Mononuclear cell (primary cell): ENCODE measurements around the gene HMMR. TPM values are rescaled to one million over a fixed set of nuclear protein-coding genes. Genes with fewer than 3 reads are reported as not detected.
"Not testable (repeated sequence)": the region's sequence is repeated elsewhere in the genome, so short reads cannot be mapped to it uniquely, and the experiment has no call there.

Experiments used
- H3K27me3 ChIP-seq: 2 replicates; pipeline ENCODE4 v1.6.0; 2011; ENCODE audit warnings: low read length, control low read depth; ENCODE audit not compliant: insufficient read depth
- H3K4me1 ChIP-seq: 2 replicates; pipeline ENCODE4 v1.5.1; 2011; ENCODE audit warnings: mild to moderate bottlenecking, low read length, control low read depth; ENCODE audit not compliant: insufficient read depth
- H3K4me3 ChIP-seq: 2 replicates; pipeline ENCODE4 v1.5.1; 2011; ENCODE audit warnings: mild to moderate bottlenecking, low read length, moderate library complexity
- H3K9me3 ChIP-seq: 2 replicates; pipeline ENCODE4 v1.5.1; 2011; ENCODE audit warnings: low read depth, mild to moderate bottlenecking, control low read depth, low read length
- total RNA-seq: library from RNA; depleted of rRNA; stranded (reverse); fragments of >200 nt; gene quantifications from one replicate; pipeline ENCODE4 v1.2.3, GENCODE V29; 2012

The HMMR gene, protein sequence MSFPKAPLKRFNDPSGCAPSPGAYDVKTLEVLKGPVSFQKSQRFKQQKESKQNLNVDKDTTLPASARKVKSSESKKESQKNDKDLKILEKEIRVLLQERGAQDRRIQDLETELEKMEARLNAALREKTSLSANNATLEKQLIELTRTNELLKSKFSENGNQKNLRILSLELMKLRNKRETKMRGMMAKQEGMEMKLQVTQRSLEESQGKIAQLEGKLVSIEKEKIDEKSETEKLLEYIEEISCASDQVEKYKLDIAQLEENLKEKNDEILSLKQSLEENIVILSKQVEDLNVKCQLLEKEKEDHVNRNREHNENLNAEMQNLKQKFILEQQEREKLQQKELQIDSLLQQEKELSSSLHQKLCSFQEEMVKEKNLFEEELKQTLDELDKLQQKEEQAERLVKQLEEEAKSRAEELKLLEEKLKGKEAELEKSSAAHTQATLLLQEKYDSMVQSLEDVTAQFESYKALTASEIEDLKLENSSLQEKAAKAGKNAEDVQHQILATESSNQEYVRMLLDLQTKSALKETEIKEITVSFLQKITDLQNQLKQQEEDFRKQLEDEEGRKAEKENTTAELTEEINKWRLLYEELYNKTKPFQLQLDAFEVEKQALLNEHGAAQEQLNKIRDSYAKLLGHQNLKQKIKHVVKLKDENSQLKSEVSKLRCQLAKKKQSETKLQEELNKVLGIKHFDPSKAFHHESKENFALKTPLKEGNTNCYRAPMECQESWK
- 0.84 TPM for total RNA-seq

- H3K9me3 ChIP-seq = no peaks in the 10 kb centered on the region
- H3K4me1 ChIP-seq = peaks cover 36% of the 10 kb centered on the region
- peak within 1 kb of the TSS; percentile 96 for H3K4me3 ChIP-seq
- H3K27me3 ChIP-seq = no peaks in the 10 kb centered on the region
Measured at GRCh38 chr5:163460562-163461171, at the start of gene HMMR. TSS of gene HMMR (plus strand) at chr5:163460632. CDS start at chr5:163460693, 61 bp downstream.

DNA sequence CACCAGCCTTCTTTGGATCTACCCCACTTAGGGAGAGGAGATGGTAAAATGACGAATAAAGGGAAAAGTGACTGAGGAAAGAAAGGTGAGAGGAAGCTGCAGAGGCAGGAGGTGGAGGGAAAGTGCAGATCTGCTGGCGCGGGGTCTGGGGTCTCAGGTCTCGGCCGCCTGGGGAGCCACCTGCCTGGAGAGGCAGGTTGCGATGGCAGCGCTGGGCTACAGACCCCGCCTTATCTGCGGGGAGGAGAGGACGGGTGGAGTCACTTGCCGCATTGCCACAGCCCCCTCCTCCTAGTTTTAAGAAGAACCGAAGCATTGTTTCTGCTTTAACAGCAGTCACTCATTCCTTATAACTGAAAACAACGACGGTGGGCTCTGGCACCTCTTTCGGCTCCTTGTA lies 44.8 kb upstream of the HMMR start:
- H3K9me3 ChIP-seq, H3K4me1 ChIP-seq, H3K27me3 ChIP-seq, H3K4me3 ChIP-seq: not testable (repeated sequence)

DNA sequence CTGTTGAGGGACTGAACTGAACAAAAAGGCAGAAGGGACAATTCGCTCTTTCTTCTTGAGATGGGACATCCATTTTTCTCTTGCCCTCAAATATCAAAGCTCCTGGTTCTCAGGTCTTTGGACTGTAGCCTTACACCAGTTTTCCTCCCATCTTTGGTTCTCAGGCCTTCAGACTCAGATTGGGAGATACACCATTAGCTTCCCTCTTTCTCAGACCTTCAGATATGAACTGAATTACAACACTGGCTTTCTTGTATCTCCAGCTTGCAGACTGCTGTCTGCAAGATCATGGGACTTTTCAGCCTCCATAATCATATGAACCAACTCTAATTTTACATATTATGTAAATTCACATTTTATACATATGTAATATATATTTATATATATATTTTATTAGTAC lies 35.6 kb upstream of the HMMR start:
- Histone ChIP-seq H3K9me3 (no peaks in the 10 kb centered on the region), H3K4me1 (no peaks in the 10 kb centered on the region), H3K27me3 (peaks cover 3% of the 10 kb centered on the region), H3K4me3 (no peak overlapping the region)

- not testable (repeated sequence) for H3K4me3 ChIP-seq, H3K9me3 ChIP-seq, H3K4me1 ChIP-seq, H3K27me3 ChIP-seq
Measured at GRCh38 chr5:163426128-163426527, 34.3 kb upstream of the HMMR start.

- no peaks in the 10 kb centered on the region for H3K27me3 ChIP-seq
- H3K4me1 ChIP-seq = peaks cover 7% of the 10 kb centered on the region
- no peak overlapping the region for H3K4me3 ChIP-seq
- no peaks in the 10 kb centered on the region for H3K9me3 ChIP-seq
Measured at GRCh38 chr5:163432544-163432943, 27.9 kb upstream of the HMMR start.

DNA sequence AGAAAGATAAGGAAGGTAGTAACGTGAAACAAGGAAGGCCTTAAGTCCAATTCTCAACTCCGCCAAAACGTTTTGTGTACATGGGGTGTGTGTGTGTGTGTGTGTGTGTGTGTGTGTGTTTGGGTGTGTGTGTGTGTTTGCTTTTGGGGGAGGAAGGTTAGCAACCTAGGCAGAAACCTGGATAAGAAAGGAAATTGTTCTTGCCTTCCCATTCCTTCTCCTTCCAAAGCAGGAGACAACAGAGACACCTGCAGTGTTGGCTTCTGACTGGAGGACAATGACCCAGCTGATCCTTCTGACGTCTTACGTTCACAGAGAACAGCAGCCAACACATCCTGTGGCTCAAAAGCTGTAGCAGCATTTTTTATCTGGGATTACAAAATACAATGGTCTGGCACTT lies 27.2 kb upstream of the HMMR start:
- Histone ChIP-seq H3K4me3 (no peak overlapping the region), H3K27me3 (no peaks in the 10 kb centered on the region), H3K4me1 (peaks cover 12% of the 10 kb centered on the region), H3K9me3 (no peaks in the 10 kb centered on the region)

- peaks cover 23% of the 10 kb centered on the region for H3K4me1 ChIP-seq
- no peaks in the 10 kb centered on the region for H3K9me3 ChIP-seq
- no peak overlapping the region for H3K4me3 ChIP-seq
- H3K27me3 ChIP-seq = no peaks in the 10 kb centered on the region
Measured at GRCh38 chr5:163434401-163434866, 26.0 kb upstream of the HMMR start.

- Histone ChIP-seq H3K4me1 (peaks cover 23% of the 10 kb centered on the region), H3K4me3 (no peak overlapping the region), H3K27me3 (no peaks in the 10 kb centered on the region), H3K9me3 (no peaks in the 10 kb centered on the region)
Measured at GRCh38 chr5:163436515-163436914, 23.9 kb upstream of the HMMR start.

DNA sequence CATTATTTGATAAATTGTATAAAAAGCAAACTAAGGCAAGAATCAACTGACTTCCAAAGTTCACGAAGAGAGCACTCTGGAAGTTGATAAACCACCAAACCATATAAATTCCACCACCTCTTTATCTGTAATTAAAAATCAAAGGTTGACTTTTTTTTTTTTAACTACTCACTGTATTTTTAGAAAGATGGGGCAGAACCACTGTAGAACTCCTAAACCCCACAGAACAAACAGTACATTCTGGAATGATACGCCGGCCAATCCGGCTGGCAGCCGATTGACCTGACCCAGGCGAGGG lies 23.5 kb upstream of the HMMR start:
- Histone ChIP-seq H3K4me3 (peak overlapping the region; percentile 93), H3K4me1 (peaks cover 23% of the 10 kb centered on the region), H3K27me3 (no peaks in the 10 kb centered on the region), H3K9me3 (no peaks in the 10 kb centered on the region)

- peak within 1 kb of the TSS; percentile 93 for H3K4me3 ChIP-seq
- H3K4me1 ChIP-seq = peaks cover 23% of the 10 kb centered on the region
Measured at GRCh38 chr5:163437309-163438182, 22.9 kb upstream of the HMMR start, which contains the start of gene CCNG1. TSS of gene CCNG1 (plus strand) at chr5:163437595. CDS start at chr5:163439257, 1,662 bp downstream.

DNA sequence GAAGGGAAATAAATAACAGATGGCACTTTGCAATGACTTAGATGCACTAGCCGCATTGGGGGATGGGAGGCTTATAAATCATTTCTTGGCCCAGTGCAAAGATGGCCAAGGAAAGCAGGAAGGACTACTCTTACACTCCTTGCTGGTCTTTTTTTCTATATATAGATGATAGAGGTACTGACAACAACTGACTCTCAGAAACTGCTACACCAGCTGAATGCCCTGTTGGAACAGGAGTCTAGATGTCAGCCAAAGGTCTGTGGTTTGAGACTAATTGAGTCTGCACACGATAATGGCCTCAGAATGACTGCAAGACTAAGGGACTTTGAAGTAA lies 21.4 kb upstream of the HMMR start:
- H3K4me1 ChIP-seq = peaks cover 23% of the 10 kb centered on the region
- H3K9me3 ChIP-seq = no peaks in the 10 kb centered on the region
- H3K27me3 ChIP-seq = no peaks in the 10 kb centered on the region
- no peak overlapping the region for H3K4me3 ChIP-seq

More at GRCh38 chr5:163437309-163438182, 22.9 kb upstream of the HMMR start, which contains the start of gene CCNG1:
- H3K27me3 ChIP-seq = no peaks in the 10 kb centered on the region
- H3K9me3 ChIP-seq = no peaks in the 10 kb centered on the region

- no peaks in the 10 kb centered on the region for H3K27me3 ChIP-seq
- H3K4me1 ChIP-seq = peaks cover 23% of the 10 kb centered on the region
- no peak overlapping the region for H3K4me3 ChIP-seq
- no peaks in the 10 kb centered on the region for H3K9me3 ChIP-seq
Measured at GRCh38 chr5:163440954-163441353, 19.5 kb upstream of the HMMR start.

- Histone ChIP-seq H3K9me3 (no peaks in the 10 kb centered on the region), H3K4me3 (no peak overlapping the region), H3K4me1 (no peaks in the 10 kb centered on the region), H3K27me3 (no peaks in the 10 kb centered on the region)
Measured at GRCh38 chr5:163444526-163444925, 15.9 kb upstream of the HMMR start.

DNA sequence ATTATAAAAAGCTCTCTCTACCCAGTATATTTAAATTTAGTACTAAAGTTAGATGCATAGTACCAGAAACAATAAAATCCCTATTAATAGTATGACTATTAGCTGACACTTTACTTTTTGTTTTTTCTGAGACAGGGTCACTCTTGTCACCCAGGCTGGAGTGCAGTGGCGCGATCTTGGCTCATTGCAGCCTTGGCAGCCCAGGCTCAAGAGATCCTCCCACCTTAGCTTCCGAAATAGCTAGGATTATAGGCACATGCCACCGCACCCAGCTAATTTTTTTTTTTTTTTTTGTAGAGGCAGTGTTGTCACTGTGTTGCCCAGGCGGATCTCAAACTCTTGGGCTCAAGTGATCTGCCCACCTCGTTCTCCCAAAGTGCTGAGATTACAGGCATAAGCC lies 15.1 kb upstream of the HMMR start:
- Histone ChIP-seq H3K4me3 (no peak overlapping the region), H3K9me3 (no peaks in the 10 kb centered on the region), H3K4me1 (no peaks in the 10 kb centered on the region), H3K27me3 (no peaks in the 10 kb centered on the region)

- Histone ChIP-seq H3K9me3 (no peaks in the 10 kb centered on the region), H3K4me1 (no peaks in the 10 kb centered on the region), H3K4me3 (no peak overlapping the region), H3K27me3 (no peaks in the 10 kb centered on the region)
Measured at GRCh38 chr5:163447191-163447590, 13.2 kb upstream of the HMMR start.
